HG03025 (cell line): ENCODE results near the gene AFF2.
"Not testable (repeated sequence)": the region's sequence is repeated elsewhere in the genome, so short reads cannot be mapped to it uniquely, and the experiment has no call there.

Experiments used
- ATAC-seq: cut with Tn5 transposase; IDR thresholded peaks from one replicate; pipeline ENCODE4 v1.9.1; 2021; ENCODE audit warnings: mild to moderate bottlenecking, moderate library complexity; ENCODE audit not compliant: unreplicated experiment, low FRiP score

Gene AFF2

DNA sequence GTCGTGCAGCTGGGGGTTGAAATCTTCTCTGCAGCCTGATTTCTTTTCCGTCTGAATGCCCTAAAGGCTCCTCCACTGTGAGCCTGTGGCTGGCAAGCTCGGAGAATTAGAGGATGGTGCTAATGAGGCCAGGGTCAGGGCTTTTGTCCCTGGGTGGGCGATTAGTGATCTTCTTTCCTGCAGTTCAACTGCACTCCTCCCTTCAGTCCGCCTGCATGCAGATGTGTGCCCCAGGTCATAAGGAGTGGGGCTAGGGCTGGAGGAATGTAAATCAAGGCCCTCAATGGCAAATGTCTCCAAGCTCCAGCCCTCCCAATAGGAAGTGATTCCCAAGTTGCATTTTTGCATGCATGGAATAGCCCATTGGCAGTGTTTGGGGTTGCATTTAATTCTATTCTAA, 405.0 kb downstream of the AFF2 start:
- ATAC-seq, result no peak

DNA sequence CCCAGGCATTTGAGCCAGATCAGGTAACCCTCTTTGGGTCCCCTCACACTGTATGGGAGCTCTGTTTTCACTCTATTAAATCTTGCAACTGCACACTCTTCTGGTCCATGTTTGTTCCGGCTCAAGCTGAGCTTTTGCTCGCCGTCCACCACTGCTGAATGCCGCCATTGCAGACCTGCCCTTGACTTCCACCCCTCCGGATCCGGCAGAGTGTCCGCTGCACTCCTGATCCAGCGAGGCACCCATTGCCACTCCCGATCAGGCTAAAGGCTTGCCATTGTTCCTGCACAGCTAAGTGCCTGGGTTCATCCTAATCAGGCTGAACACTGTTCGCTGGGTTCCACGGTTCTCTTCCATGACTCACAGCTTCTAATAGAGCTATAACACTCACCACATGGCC, 406.2 kb downstream of the AFF2 start:
- ATAC-seq, result not testable (repeated sequence)

DNA sequence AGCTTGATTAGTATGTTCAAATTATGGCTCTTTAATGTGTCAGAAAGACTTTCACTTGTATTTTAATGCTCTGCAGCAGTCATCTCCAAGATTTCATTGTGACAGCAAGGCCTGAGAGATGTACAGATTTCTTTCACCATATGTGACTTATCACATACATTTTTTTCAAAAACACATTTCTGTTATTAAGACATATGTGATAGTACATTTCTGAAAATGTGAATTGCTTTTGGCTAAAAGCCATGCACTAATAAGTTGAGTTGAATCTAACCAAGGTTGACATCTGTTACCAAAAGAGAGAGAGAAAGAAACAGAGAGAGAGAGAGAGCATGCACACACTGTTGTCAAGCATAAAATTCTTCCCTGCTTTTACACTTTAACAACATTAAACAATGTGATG, 409.3 kb downstream of the AFF2 start:
- ATAC-seq, result no peak

DNA sequence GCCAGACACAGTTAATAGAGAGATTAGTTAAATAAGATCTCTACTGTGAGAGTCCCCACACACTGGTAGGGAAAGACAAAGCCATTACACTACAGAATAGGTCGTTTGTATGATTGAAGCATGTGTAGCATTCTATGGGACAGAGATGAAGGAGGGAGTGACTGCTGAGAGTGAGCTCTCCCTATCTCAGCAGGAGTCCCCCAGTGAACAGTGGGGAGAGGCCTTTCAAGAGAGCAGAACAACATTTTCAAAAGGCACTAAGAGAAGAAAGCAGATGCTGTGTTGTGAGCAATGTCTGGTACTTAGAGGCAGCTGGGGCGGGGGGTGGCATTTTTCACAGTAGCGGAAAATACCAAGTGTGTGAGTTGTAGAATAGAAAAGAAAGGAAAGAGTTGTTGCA, 413.6 kb downstream of the AFF2 start:
- no peak for ATAC-seq

DNA sequence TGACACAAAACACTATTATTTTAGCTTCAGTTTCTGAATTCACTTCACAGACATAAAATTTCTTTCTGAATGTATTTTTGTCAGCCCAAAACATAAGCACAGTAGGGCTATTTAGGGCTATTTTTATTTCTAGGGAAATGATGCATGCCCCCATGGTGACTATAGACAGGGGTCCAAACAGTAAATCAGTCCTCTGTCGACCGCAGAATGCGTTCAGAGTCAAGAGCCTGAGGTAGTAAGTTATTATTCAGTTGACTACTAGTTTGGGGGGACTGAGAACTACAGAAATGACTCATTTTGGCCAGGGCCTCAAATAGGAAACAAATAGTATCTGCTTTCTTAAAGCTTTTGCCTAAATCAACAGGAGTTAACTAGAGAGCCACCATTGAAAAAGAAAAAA, 414.4 kb downstream of the AFF2 start:
- ATAC-seq, result peak; percentile 78

DNA sequence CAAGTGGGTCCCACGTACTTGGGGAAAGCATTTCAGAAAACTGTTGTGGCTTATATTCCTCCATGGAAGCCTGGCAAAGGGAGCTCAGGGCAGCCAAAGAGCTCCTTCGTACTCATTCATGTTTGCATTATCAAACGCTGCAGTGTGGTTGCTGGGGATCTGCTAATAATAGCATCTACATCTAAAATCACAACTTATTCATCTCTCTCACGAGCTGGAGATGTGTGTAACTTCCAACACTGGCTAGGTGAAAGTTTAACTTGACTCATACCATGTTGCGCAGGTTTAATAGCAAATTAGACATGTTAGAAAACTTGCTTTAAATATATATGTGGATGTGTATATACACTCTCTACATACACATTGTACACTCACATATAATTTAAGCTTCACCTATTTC, 415.1 kb downstream of the AFF2 start:
- peak; percentile 25 for ATAC-seq

DNA sequence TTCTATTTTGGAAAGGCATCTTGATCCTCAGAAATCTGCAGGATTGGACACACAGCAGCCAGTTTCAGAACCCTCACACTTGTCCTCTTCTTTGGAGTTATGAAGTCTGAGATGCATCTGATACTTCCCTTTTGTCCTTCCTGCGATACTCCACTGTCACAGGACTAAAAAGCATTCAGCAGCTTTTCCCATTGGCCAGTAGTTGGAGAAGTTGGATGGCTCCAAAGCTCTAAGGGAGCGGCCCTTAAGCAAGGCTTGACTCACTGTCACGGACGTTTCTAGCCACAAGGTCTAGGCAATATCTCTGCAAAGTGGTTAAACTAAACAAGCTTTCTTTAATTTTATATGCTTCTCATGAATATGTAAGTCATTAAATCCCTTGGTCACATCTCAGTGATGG, 417.0 kb downstream of the AFF2 start:
- no peak for ATAC-seq

DNA sequence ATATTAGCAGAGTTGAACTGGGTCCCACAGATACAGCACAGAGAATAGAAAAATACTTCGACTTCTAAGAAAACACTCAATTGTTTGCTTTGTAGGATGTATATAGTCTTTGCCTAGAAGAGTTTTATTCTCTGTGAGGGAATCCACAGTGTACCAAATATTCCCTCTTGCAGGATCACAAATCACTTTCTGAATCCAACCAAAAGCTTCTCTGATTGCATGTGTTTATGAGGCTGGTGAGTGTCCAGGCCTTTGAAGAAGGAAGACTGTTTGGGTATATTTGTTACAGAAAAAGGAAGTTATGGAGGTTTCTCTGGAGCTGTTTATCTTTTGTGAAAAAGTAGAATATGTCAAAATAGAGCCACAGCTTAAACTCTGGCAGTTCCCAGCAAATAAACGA, 423.2 kb downstream of the AFF2 start:
- no peak for ATAC-seq

DNA sequence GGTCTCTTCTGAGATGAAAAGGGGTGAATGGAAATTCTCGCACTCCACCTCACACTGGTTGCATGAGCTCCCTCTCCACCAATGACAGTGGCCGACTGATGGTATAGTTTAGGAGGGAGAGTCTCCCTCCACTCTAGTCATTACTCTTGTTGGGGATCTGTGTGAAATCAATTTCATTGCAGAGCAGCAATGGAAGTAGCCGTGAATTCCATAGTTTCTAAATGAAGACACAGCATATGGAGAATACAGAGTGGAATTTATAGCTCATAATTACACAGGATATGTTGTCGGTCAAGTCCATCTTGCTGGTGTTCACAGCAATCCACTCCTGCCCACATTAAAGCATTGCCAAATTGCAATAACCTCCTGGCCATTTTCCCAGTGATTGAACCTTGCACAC, 426.0 kb downstream of the AFF2 start:
- no peak for ATAC-seq

DNA sequence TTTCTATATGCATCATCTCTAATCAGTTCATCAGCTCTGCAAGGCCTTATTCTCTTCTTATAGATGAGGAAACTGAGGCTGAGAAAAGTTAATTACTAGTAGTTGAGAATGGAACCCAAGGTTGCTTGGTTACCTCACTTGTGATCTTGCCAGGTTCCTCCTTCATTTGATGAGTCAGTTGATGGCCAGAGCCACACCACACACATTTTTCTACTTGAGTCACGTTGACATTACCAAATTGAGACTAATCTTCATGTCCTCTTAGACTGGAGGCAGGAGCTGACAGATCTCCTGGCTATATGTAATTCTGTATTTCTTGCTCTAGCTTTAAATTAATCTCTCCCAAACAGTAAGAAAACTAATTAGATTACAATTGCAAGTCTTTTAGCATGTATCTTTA, 428.4 kb downstream of the AFF2 start:
- ATAC-seq, result no peak

DNA sequence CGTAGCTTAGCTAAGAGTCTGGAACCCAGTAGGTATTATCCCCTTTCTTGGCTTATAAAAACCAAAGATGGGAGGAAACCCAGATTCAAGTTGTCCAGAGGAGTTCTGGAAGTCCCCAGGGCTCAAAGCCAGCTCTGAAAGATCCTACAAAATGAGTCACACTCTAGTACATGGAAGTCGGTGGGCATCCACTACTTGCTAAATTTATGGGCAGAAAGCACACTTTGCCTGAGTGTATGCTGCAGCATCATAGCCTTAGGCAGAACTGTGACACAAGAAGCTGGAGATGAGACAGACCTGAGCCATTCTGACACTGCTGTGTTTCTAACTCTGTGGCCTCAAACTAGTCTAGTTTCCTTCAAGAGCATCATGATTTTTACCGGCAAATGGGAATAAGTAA, 429.3 kb downstream of the AFF2 start:
- no peak for ATAC-seq

DNA sequence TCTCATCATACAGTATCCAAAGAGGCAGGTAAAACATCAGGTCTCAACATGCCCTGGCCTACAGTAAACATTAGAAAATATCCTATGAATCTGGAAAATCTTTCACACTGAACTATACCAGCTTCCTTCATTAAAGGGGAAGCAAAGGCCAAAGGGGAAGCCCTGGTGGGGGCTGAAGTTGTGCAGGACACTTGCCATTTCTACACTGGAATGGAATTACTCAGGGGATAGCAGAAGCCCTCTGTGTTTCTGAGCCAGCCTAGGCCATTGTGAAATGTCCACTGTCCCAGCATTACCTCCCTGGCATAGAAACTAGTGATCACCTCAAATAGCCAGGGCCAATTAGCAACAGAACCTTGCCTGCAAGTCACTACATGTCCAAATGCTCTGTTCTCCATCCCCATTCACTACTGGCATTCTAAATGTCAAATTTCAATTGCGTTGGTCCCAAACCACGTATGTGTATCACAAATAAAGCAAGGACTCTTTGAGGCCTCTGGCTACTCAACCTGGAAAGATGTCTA, 429.9 kb downstream of the AFF2 start:
- no peak for ATAC-seq

DNA sequence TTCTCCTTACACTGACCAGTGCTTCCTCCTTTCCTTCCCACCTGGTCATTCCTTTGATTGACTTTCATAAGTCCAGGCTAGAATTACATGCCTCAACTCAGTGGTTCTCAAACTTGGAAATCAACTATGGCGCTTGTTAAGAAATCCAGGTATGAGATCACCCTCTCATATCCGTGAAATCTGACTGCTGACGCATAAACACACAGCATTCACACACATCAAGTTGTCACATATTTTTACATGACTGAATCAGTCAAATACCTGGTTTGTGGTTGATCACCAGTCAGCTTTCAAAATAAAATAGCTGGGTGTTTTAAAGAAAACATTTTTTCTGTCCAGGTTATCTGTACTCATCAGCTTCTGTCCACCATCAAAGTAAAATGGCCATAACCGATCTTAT, 433.5 kb downstream of the AFF2 start:
- ATAC-seq, result no peak

DNA sequence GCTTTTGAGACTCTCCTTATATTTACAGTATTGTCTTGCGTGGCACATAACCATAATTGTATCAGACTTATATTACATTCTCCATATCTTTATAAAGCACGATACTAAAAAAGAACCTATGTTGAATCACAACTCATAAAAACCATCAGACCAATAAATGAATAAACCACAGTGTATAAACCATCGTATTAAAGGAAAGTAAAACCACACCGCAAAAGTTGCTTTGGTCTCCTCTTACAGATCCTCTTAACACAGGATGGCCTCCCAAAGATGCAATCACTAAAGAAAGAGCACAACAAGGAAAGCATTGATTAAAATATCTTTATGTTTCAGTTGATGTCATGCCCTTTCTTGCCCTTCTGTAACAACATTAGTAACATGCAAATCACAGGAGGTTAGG, 437.9 kb downstream of the AFF2 start:
- ATAC-seq, result no peak

DNA sequence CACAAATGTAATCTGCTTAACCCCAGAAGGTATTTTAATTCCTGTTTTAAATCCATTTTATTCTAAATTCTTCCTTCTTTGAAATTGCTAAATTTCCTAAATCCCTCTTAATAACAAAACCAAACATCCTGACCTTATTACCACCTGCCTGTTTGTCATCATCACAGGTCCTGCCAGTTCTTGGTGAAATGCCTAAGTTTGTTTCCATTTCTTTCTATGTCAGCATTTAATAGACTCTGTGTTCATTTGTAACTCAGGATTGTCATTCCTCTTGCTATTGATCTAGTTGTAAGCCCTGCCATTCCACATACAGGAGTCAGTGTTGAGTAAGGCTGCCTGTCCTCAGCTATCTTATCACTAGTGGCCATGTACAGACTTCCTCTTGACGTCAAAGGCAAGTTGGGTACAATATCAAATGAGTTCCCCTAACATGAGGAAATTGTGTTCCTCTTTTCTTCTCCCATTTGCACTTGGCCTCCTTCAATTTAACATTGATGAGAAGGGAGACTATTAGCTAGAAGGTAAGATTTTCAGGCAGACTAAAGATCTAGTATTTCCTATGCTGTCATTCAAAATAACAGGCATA, 440.1 kb downstream of the AFF2 start:
- no peak for ATAC-seq

DNA sequence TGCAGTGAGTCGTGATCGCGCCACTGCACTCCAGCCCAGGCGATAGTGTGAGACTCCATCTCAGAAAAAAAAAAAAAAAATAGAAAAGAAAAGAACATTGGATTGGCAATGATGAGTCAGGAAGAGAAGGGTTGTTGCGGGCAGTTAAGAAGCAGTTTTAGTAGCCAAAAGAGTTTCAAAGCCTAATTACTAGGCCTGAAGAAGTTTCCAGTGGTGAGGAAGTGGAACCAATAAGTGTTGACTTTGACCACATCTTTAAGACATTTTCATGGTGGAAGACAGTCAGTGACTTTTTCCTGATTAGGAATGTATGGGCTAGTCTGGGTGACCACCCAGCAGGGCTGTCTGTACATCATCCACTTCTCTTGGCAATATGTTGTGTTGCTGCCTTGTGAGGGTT, 442.3 kb downstream of the AFF2 start:
- no peak for ATAC-seq

DNA sequence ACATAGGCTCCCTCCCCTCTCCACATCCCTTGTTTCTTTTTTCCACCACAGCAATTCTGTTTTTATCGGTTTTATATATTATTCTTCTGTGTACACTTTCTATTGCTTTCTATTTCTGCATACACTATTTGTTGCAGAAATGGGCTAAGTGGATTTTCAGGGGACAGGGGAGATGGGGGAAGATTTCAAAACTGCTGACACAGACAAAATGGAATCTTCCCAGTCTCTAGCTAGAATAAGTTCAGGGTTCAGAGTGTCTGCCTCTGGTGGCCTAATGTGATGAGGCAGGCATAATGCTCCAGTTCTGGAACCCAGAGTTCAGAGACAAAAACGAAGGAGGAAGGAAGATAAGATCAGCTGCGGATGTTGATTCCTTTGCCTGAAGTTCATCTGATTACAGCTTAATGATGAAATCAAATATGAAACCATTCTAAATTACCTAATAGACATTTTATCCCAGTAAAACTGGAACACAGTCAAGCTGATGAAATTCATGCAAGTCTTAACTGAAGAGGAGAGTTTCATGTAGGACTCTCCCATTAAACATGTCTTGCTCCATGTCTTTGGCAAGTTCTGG, 447.1 kb downstream of the AFF2 start:
- no peak for ATAC-seq

DNA sequence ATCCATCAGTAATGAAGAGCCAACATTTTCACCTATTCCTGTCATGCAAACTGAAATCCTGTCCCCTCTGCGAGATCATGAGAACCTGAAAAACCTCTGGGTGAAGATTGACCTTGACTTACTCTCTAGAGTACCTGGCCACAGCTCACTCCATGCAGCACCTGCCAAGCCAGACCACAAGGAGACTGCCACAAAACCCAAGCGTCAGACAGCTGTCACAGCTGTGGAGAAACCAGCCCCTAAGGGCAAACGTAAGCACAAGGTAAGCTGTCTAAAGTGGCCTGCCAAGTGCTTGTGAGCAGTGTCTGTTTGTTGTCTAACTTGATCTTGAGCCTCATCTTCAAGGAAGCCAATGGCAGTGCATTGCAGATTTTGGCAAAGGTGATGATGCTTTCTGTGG, 455.9 kb downstream of the AFF2 start:
- ATAC-seq, result no peak

DNA sequence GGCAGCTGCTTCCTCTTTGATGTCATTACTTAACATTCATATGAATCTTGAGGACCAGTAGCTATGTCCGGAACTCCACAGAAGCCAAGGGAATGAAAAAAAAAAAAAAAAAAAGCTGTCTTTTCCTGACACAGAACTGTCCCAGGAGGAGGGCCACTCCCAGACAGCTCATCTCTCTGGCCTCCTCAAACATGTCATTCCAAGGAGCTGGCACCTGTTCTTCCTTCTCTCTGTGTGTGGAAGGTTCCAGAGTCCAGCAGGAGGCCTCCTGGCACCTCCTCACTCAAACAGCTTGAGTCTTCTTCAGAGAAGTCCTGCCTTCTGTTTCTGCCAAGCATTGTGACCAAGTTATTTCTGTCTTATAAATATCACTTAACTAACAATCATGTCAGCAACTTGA, 458.5 kb downstream of the AFF2 start:
- no peak for ATAC-seq

DNA sequence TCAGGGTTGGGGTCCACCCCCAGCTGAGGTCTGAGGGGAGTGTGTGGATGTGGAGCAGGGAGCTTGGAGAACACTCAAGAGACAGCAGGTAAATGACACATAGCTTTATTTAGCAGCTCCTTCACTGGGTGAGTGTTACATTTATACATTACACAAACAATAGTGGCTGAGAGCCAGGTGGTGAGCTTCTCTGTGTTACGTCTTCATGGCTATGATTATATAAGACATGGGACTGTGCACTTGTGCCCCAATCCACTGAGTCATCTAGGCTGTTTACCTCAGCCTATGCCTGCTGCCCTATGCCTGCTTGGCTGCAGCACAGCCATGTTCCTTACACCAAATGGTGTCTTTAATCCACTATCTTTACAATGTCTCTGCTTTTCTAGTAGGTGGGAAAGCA, 459.6 kb downstream of the AFF2 start:
- ATAC-seq, result no peak

DNA sequence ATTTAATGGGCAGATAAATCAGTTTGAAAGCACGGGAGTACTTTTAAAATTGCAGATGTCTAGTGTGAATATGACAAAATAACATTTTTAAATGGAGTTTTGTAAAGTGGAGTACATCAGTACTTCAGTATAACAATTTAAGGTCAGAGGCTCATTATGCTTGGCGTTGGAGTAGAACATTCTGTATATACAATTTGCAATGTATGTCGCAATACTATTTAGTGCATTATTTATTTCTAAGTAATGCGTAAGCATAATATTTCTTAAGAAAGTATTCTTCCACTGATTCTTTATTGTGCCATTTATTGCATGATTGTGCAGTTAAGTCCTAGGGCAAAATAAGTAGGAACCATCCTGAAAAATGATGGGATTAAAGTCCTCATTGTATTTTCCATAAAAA, 461.6 kb downstream of the AFF2 start:
- ATAC-seq, result no peak

DNA sequence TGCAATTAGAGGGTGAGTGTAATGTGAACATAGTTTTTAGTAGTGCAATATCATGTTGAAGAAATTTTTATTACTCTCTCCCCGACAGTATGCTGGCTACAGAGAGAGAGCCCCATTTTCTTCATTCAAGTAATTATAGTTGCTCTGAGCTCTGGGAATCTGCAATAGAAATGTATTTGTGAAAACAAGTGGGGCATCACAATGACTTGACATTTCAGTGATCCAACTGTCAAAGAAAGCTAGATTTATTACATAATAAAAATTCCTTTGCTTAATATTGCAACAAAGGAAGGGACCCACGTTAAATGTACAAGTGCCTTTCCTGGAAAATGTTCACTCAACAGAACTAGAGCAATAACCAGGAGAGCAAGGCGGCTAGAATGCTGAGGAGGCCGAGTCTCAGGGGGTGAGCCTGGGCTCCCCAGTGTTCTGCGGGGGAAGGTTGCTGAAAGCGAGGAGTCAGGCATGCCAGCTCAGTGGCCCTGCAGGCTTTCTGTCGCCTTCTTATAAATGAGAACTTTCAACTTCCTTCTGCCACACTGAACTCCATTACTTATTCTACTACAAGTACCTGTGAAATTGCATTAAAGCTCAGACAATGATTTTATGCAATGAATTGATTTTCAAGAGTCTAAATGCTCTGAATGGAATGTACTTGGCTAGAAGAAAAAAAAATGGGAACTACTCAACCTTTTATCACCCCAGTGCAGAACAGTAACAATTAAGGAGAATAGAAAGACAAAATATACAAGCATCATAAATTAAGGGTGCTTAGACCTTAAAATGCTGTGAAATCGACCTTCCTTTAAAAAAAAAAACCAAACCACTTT, 476.4 kb downstream of the AFF2 start:
- ATAC-seq, result no peak
